ENCODE results near the gene ZNF580. TPM values are rescaled to one million over a fixed set of nuclear protein-coding genes. Genes with fewer than 3 reads are reported as not detected.

ZNF580 gene
- total RNA-seq, 1 donor from 2014 or later = 163 TPM

DNA sequence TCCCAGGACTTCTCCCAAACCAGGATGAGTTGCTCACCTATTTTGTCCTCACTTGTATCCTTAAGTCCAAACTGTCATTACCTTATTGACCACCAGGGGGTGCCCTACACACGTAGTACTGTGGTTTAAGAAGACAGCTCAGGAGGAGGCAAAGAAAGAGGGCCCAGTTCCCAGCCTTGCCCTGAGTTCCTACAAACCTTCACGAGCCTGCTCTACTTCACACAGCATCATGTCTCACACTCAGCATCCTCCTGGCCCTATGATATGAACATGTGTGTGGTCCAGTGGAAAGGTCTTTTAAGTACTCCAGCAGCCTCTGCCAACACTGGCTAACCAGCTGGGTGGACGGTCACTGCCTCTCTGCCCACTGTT lies 8.4 kb upstream of the ZNF580 start:
- no peaks in the 10 kb centered on the region for H3K36me3 ChIP-seq
- no peak overlapping the region for H3K4me3 ChIP-seq
- peak overlapping the region in 1 of 2 donors; percentile 44 for H3K27ac ChIP-seq
- H3K9me3 ChIP-seq = no peaks in the 10 kb centered on the region
- TF ChIP-seq, protein P1, sequence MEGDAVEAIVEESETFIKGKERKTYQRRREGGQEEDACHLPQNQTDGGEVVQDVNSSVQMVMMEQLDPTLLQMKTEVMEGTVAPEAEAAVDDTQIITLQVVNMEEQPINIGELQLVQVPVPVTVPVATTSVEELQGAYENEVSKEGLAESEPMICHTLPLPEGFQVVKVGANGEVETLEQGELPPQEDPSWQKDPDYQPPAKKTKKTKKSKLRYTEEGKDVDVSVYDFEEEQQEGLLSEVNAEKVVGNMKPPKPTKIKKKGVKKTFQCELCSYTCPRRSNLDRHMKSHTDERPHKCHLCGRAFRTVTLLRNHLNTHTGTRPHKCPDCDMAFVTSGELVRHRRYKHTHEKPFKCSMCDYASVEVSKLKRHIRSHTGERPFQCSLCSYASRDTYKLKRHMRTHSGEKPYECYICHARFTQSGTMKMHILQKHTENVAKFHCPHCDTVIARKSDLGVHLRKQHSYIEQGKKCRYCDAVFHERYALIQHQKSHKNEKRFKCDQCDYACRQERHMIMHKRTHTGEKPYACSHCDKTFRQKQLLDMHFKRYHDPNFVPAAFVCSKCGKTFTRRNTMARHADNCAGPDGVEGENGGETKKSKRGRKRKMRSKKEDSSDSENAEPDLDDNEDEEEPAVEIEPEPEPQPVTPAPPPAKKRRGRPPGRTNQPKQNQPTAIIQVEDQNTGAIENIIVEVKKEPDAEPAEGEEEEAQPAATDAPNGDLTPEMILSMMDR (IDR thresholded peaks at IDR 0.05) = peak; percentile 82 to 90 (median 83)
- intact Hi-C loops (cut with DNase I) = loop anchor here (1.0 to 2.0 kb wide), 2 partner anchors 21 to 116 kb away; no protein-coding TSS in a partner anchor
- no peaks in the 10 kb centered on the region for H3K27me3 ChIP-seq
- peaks cover 11 to 19% of the 10 kb centered on the region in 2 donors for H3K4me1 ChIP-seq
- peak; percentile 59 to 98 for DNase-seq (ENCODE audit: low spot score in 2 of 2)

DNA sequence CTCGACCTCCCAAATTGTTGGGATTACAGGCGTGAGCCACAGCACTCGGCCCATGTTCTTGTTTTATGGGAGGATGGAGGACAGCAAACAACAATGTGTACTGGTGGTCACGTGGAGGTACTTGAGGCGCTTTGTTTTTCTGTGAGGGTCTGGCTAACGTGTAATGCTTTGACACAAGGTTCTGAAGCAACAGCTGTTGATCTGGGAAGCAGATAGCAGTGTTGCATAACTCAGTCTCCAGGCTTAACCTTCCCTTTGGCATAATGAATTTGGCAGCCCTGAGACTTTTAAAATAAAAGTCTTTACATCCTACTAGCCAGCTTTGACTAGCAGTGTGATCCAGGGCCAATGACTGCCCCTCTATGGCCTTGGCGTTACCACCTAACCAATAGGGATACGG lies 6.9 kb upstream of the ZNF580 start:
- no peak for DNase-seq (ENCODE audit: low spot score in 2 of 2)
- Histone ChIP-seq H3K27ac (peak overlapping the region; percentile 98 to 100), H3K36me3 (no peaks in the 10 kb centered on the region), H3K9me3 (no peaks in the 10 kb centered on the region), H3K27me3 (no peaks in the 10 kb centered on the region), H3K4me3 (peak overlapping the region in 1 of 2 donors; percentile 92), H3K4me1 (peaks cover 11 to 29% of the 10 kb centered on the region in 2 donors)
- TF ChIP-seq, protein P1 (IDR thresholded peaks at IDR 0.05) = no peak
- intact Hi-C loops (cut with DNase I) = loop anchor here (2.0 kb wide), 2 partner anchors 53 to 117 kb away; partner anchors contain the start of gene ZNF579

DNA sequence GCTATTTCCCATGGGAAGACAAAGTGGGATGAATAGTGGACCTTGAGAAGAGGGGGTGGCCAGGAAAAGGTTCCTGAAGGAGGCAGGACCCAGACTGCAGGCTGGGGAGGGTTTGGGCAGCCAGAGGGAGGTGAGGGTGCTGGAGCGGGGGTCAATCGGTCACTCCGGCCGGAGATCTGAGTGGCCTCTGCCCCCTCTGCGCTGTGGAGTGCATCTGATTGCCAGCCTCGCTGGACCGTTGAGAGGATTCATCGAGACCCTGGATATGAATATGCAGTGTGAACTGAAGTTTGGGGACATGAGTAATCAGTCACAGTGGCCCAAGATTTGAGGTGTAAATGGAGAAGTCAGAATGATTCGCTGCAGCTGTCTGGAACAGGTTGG lies 5.5 kb upstream of the ZNF580 start:
- Histone ChIP-seq H3K4me3 (peak overlapping the region; percentile 90 to 92), H3K27me3 (no peaks in the 10 kb centered on the region), H3K36me3 (no peaks in the 10 kb centered on the region), H3K9me3 (no peaks in the 10 kb centered on the region), H3K27ac (peak overlapping the region; percentile 98 to 100), H3K4me1 (peaks cover 18 to 39% of the 10 kb centered on the region in 2 donors)
- no peak for DNase-seq (ENCODE audit: low spot score in 2 of 2)
- intact Hi-C loops (cut with DNase I) = loop anchor here (2.0 kb wide), 1 partner anchor 55 kb away; the partner anchor contains the start of gene ZNF579
- TF ChIP-seq, protein P1 (IDR thresholded peaks at IDR 0.05) = no peak

DNA sequence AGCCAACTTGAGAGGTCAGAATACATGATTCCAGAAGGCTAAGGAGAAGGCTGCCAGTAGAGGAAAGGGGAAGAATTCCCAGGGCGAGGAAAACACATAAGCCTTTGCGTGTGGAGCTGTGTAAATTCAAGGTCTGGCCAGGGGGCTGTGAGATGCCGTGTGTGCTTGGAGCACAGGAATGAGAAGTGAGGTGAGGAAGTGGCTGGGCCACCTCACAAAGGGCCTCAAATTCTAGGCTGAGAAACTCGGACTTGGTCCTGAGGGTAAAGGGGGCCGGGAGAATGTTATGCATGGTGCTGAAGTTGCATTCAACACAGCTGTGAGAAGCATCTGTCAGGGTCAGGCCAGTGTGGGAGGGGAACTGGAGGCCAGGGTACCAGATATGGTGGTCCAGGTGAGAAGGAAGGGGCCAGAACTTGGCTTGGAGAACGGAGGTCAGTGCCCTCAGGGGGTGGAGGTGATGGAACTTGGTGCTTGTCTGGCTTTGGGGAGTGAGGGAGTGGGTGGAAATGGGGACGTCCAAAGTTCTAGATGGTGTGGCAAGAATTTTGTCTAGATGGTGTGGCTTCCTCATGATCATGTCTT lies 4.9 kb upstream of the ZNF580 start:
- Histone ChIP-seq H3K36me3 (no peaks in the 10 kb centered on the region), H3K4me3 (peak overlapping the region; percentile 90 to 92), H3K27me3 (no peaks in the 10 kb centered on the region), H3K9me3 (no peaks in the 10 kb centered on the region), H3K4me1 (peaks cover 21 to 39% of the 10 kb centered on the region in 2 donors), H3K27ac (peak overlapping the region; percentile 98 to 100)
- DNase-seq (ENCODE audit: low spot score in 2 of 2) = no peak
- intact Hi-C loops (cut with DNase I) = loop anchor here (2.0 kb wide), 1 partner anchor 55 kb away; the partner anchor contains the start of gene ZNF579
- TF ChIP-seq, protein P1 (IDR thresholded peaks at IDR 0.05) = no peak

DNA sequence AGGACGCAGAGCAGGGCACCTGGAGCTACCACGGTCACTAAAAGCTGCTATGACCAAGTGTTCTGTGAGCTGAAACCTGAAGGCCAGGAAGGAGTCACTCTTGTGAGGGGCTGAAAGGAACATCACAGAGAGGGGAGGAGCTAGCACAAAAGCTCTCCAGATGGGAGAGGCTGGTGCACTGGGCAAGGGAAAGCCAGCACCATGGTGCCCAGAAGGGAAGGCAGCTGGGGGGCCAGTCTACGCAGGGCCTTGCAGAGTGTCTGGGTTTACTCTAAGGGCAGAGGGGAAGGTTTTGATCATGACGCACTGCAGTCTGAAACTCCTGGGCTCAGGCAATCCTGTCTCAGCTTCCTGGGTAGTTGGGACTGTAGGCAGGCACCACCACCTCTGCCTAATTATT lies 4.1 kb upstream of the ZNF580 start:
- Histone ChIP-seq H3K27ac (peak overlapping the region; percentile 22 to 29), H3K36me3 (no peaks in the 10 kb centered on the region), H3K9me3 (no peaks in the 10 kb centered on the region), H3K27me3 (no peaks in the 10 kb centered on the region), H3K4me3 (peak overlapping the region; percentile 90 to 92), H3K4me1 (peaks cover 21 to 39% of the 10 kb centered on the region in 2 donors)
- TF ChIP-seq, protein P1 (IDR thresholded peaks at IDR 0.05) = no peak
- DNase-seq (ENCODE audit: low spot score in 2 of 2) = no peak
- intact Hi-C loops (cut with DNase I) = no loop called here

Data from ascending aorta (tissue), 2 donors.